DND-41 (cell line): ENCODE results near the gene ERBB2.

Experiments
- ATAC-seq: fragments of 200-7000 bp; cut with Tn5 transposase; 3 replicates; pipeline ENCODE4 v1.9.1; 2021; ENCODE audit warnings: low read depth; ENCODE audit not compliant: insufficient read depth
- DNase-seq: peaks from one replicate; pipeline ENCODE4 v3.0.0-alpha.2; 2020
- H2AFZ ChIP-seq: 2 replicates; pipeline ENCODE4 v1.6.0; 2012; ENCODE audit warnings: low read depth, low read length
- H3K27ac ChIP-seq: 2 replicates; pipeline ENCODE4 v1.5.1; 2012; ENCODE audit warnings: low read length, inconsistent platforms
- H3K27me3 ChIP-seq: fragments of 200-600 bp; sonication (generic); 2 replicates; pipeline ENCODE4 v1.6.0; 2012; ENCODE audit warnings: low read length, mild to moderate bottlenecking, inconsistent platforms; ENCODE audit not compliant: insufficient read depth, poor library complexity
- H3K36me3 ChIP-seq: 2 replicates; pipeline ENCODE4 v1.5.1; 2012; ENCODE audit warnings: low read length, inconsistent platforms; ENCODE audit not compliant: insufficient read depth
- H3K4me1 ChIP-seq: 2 replicates; pipeline ENCODE4 v1.5.1; 2012; ENCODE audit warnings: mild to moderate bottlenecking, low read length; ENCODE audit not compliant: insufficient read depth
- H3K4me2 ChIP-seq: 2 replicates; pipeline ENCODE4 v1.6.0; 2012; ENCODE audit warnings: mild to moderate bottlenecking, moderate library complexity, low read length, inconsistent platforms; ENCODE audit not compliant: insufficient read depth
- H3K4me3 ChIP-seq, 2 experiments: fragments of 200-600 bp in 1 of 2; shearing (Covaris generic) in 1 of 2; 2 replicates each; pipeline ENCODE4 v1.5.1; 2012 to 2016; ENCODE audit warnings: inconsistent platforms in 2 of 2, low read length in 2 of 2, mild to moderate bottlenecking in 2 of 2, low read depth in 1 of 2, moderate library complexity in 1 of 2
- H3K79me2 ChIP-seq: 2 replicates; pipeline ENCODE4 v1.6.0; 2012; ENCODE audit warnings: low read length, inconsistent platforms; ENCODE audit not compliant: insufficient read depth
- H3K9ac ChIP-seq: 2 replicates; pipeline ENCODE4 v1.6.0; 2012; ENCODE audit warnings: low read depth, mild to moderate bottlenecking, inconsistent platforms, low read length, moderate library complexity
- H3K9me3 ChIP-seq: 2 replicates; pipeline ENCODE4 v1.5.1; 2012; ENCODE audit warnings: low read length, moderate library complexity, mild to moderate bottlenecking, inconsistent platforms; ENCODE audit not compliant: insufficient read depth, severe bottlenecking
- H4K20me1 ChIP-seq: 2 replicates; pipeline ENCODE4 v1.6.0; 2012; ENCODE audit warnings: low read length; ENCODE audit not compliant: insufficient read depth
- CTCF ChIP-seq: IDR thresholded peaks from 2 replicates; pipeline ENCODE4 v1.5.1; 2012; ENCODE audit warnings: borderline replicate concordance, low read length, moderate library complexity, mild to moderate bottlenecking; ENCODE audit not compliant: poor library complexity, severe bottlenecking; ENCODE audit errors: extremely low read depth
- EZH2 ChIP-seq: IDR thresholded peaks from 3 replicates; pipeline ENCODE4 v1.6.1; 2012; ENCODE audit warnings: borderline replicate concordance, low read depth, mild to moderate bottlenecking, moderate library complexity, low read length, inconsistent platforms; ENCODE audit not compliant: severe bottlenecking

ERBB2 gene

GRCh38 chr17:39703913-39704312 lies 4.0 kb downstream of the ERBB2 start:
- no peak overlapping the region for H3K4me3 ChIP-seq
- no peak for ATAC-seq
- no peak overlapping the region for H3K27ac ChIP-seq
- H3K4me2 ChIP-seq: no peak overlapping the region
- no peaks in the 10 kb centered on the region for H3K36me3 ChIP-seq
- H3K27me3 ChIP-seq: no peaks in the 10 kb centered on the region
- H4K20me1 ChIP-seq: no peaks in the 10 kb centered on the region
- no peak overlapping the region for H2AFZ ChIP-seq
- TF ChIP-seq EZH2 (no peak), CTCF (no peak)
- no peaks in the 10 kb centered on the region for H3K79me2 ChIP-seq
- DNase-seq: no peak
- H3K4me1 ChIP-seq: no peaks in the 10 kb centered on the region
- H3K9ac ChIP-seq: no peak overlapping the region
- no peaks in the 10 kb centered on the region for H3K9me3 ChIP-seq

- H3K36me3 ChIP-seq: no peaks in the 10 kb centered on the region
- no peak overlapping the region for H3K9ac ChIP-seq
- ATAC-seq: no peak
- TF ChIP-seq EZH2 (no peak), CTCF (no peak)
- no peaks in the 10 kb centered on the region for H3K9me3 ChIP-seq
- no peaks in the 10 kb centered on the region for H4K20me1 ChIP-seq
- DNase-seq: no peak
- H3K4me1 ChIP-seq: no peaks in the 10 kb centered on the region
- no peak overlapping the region for H3K4me2 ChIP-seq
- H2AFZ ChIP-seq: no peak overlapping the region
- no peak overlapping the region for H3K27ac ChIP-seq
- H3K79me2 ChIP-seq: no peaks in the 10 kb centered on the region
- no peak overlapping the region for H3K4me3 ChIP-seq
- no peaks in the 10 kb centered on the region for H3K27me3 ChIP-seq
Measured at GRCh38 chr17:39704821-39705551, 5.1 kb downstream of the ERBB2 start.

GRCh38 chr17:39705786-39706348 lies 6.0 kb downstream of the ERBB2 start:
- TF ChIP-seq CTCF (no peak), EZH2 (no peak)
- Histone ChIP-seq H3K4me1 (no peaks in the 10 kb centered on the region), H4K20me1 (no peaks in the 10 kb centered on the region), H3K4me2 (no peak overlapping the region), H3K36me3 (no peaks in the 10 kb centered on the region), H3K27me3 (no peaks in the 10 kb centered on the region), H3K4me3 (no peak overlapping the region), H3K27ac (no peak overlapping the region), H3K79me2 (no peaks in the 10 kb centered on the region), H2AFZ (no peak overlapping the region), H3K9me3 (no peaks in the 10 kb centered on the region), H3K9ac (no peak overlapping the region)
- DNase-seq (no peak), ATAC-seq (no peak)
